Hepatocyte (in vitro differentiated cells): ENCODE data around the gene CCL16. TPM values are rescaled to one million over a fixed set of nuclear protein-coding genes. Genes with fewer than 3 reads are reported as not detected.
"Not testable (repeated sequence)": the region's sequence is repeated elsewhere in the genome, so short reads cannot be mapped to it uniquely, and the experiment has no call there.

ENCODE experiments used
- DNase-seq: peaks from one replicate; pipeline ENCODE4 v3.0.0-alpha.2; 2016; ENCODE audit warnings: low spot score
- H2AFZ ChIP-seq: fragments of 200-600 bp; sonication (generic); 2 replicates; pipeline ENCODE4 v1.6.0; 2016; ENCODE audit warnings: antibody characterized with exemption, mild to moderate bottlenecking
- H3K27ac ChIP-seq: fragments of 200-600 bp; sonication (generic); 2 replicates; pipeline ENCODE4 v1.5.1; 2016; ENCODE audit warnings: mild to moderate bottlenecking
- H3K27me3 ChIP-seq: fragments of 200-600 bp; sonication (generic); 2 replicates; pipeline ENCODE4 v1.6.1; 2016
- H3K36me3 ChIP-seq: fragments of 200-600 bp; sonication (generic); replicated peaks from 2 replicates; pipeline ENCODE4 v1.5.1; 2016; ENCODE audit warnings: low read depth; ENCODE audit not compliant: insufficient read depth
- H3K4me1 ChIP-seq: fragments of 200-600 bp; sonication (generic); 2 replicates; pipeline ENCODE4 v1.5.1; 2016; ENCODE audit warnings: mild to moderate bottlenecking, moderate library complexity; ENCODE audit not compliant: insufficient read depth
- H3K4me2 ChIP-seq: fragments of 200-600 bp; sonication (generic); 2 replicates; pipeline ENCODE4 v1.6.0; 2016
- H3K4me3 ChIP-seq: fragments of 200-600 bp; sonication (generic); 2 replicates; pipeline ENCODE4 v1.5.1; 2016; ENCODE audit warnings: mild to moderate bottlenecking
- H3K79me2 ChIP-seq: fragments of 200-600 bp; sonication (generic); 2 replicates; pipeline ENCODE4 v1.6.0; 2017; ENCODE audit warnings: mild to moderate bottlenecking
- H3K9me2 ChIP-seq: fragments of 200-600 bp; sonication (generic); replicated peaks from 2 replicates; pipeline ENCODE4 v1.6.0; 2017; ENCODE audit warnings: mild to moderate bottlenecking; ENCODE audit not compliant: insufficient read depth
- H3K9me3 ChIP-seq: fragments of 200-600 bp; sonication (generic); 2 replicates; pipeline ENCODE4 v1.5.1; 2016; ENCODE audit warnings: low read depth, mild to moderate bottlenecking
- H4K20me1 ChIP-seq: fragments of 200-600 bp; sonication (generic); 2 replicates; pipeline ENCODE4 v1.6.0; 2016; ENCODE audit warnings: mild to moderate bottlenecking; ENCODE audit not compliant: insufficient read depth, poor library complexity, severe bottlenecking
- CTCF ChIP-seq: fragments of 200-600 bp; sonication (generic); IDR thresholded peaks from 2 replicates; pipeline ENCODE4 v1.5.1; 2016; ENCODE audit warnings: antibody characterized with exemption, mild to moderate bottlenecking; ENCODE audit not compliant: poor library complexity
- EZH2 ChIP-seq: fragments of 200-600 bp; sonication (generic); IDR thresholded peaks from 2 replicates; pipeline ENCODE4 v1.6.1; 2016; ENCODE audit warnings: antibody characterized with exemption, mild to moderate bottlenecking, borderline replicate concordance
- EZH2phosphoT487 ChIP-seq: fragments of 200-600 bp; sonication (generic); IDR thresholded peaks from one replicate; pipeline ENCODE4 v1.6.1; 2018; ENCODE audit warnings: antibody characterized with exemption, mild to moderate bottlenecking, low read depth, moderate library complexity; ENCODE audit not compliant: unreplicated experiment, severe bottlenecking
- WGBS: methylation state at CpG from one replicate; pipeline ENCODE4 v1.1.6; 2016; ENCODE audit warnings: low lambda C conversion rate; ENCODE audit errors: missing lambda C conversion rate; 5-methylcytosine and 5-hydroxymethylcytosine counted together
- polyA plus RNA-seq: library from polyadenylated mRNA; unstranded; fragments of >200 nt; fragmentation: Nextera tagmentation; extraction: Ambion mirVana; gene quantifications from 2 replicates; pipeline ENCODE4 v1.2.1, GENCODE V29; 2016
- total RNA-seq: library from RNA; depleted of rRNA; stranded (reverse); fragments of >200 nt; gene quantifications from 2 replicates; pipeline ENCODE4 v1.2.3, GENCODE V29; 2014

The CCL16 gene
- total and polyA plus RNA-seq, 2 experiments from 2014 or later, result not detected

DNA sequence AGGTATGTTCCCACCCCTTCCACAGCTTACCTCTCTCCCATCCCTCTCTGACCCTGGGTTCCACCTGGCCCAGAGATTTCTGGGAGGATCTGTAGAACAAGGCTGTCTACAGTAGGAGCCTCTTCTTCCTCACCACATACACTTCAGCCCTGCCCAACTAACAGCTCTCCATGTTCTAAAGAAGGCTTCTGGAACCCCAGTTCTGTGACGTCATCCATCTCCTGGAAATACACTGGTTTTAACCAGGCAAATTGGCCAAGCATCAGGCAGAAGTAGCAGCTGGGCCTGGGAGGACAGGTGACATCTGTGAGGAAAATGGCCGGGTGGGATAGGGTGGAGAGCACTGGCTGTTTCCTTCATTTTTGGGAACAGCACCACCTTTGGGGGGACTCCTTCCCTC, 37.8 kb downstream of the CCL16 start, which contains the start of gene LYZL6:
Gene LYZL6 (minus strand): TSS at position 177 of the 400 bp plus-strand sequence. CDS start 4,357 bp downstream, outside the sequence.
- Histone ChIP-seq H3K36me3 (no peaks in the 10 kb centered on the region), H2AFZ (peak within 1 kb of the TSS; percentile 17), H3K27ac (peak within 1 kb of the TSS; percentile 48), H3K4me1 (peaks cover 13% of the 10 kb centered on the region), H3K4me3 (no peak within 1 kb of the TSS), H3K9me2 (no peaks in the 10 kb centered on the region), H3K79me2 (no peaks in the 10 kb centered on the region), H3K9me3 (no peaks in the 10 kb centered on the region), H4K20me1 (no peaks in the 10 kb centered on the region), H3K27me3 (no peaks in the 10 kb centered on the region), H3K4me2 (peak within 1 kb of the TSS; percentile 46)
- WGBS, result 94% methylated on average over 2 of the region's 2 CpGs
- TF ChIP-seq EZH2phosphoT487, result no peak
- TF ChIP-seq CTCF, result no peak
- TF ChIP-seq EZH2, result no peak
- no peak for DNase-seq

GRCh38 chr17:35942588-35943186, 38.6 kb downstream of the CCL16 start:
- peak; percentile 31 for DNase-seq
- no peaks in the 10 kb centered on the region for H3K9me3 ChIP-seq
- H3K4me1 ChIP-seq, result peaks cover 13% of the 10 kb centered on the region
- no peaks in the 10 kb centered on the region for H3K79me2 ChIP-seq
- H3K4me2 ChIP-seq, result peak overlapping the region; percentile 46
- H3K9me2 ChIP-seq, result no peaks in the 10 kb centered on the region
- no peaks in the 10 kb centered on the region for H3K27me3 ChIP-seq
- TF ChIP-seq EZH2 (no peak), EZH2phosphoT487 (no peak), CTCF (no peak)
- H3K27ac ChIP-seq, result peak overlapping the region; percentile 48
- no peaks in the 10 kb centered on the region for H3K36me3 ChIP-seq
- H4K20me1 ChIP-seq, result no peaks in the 10 kb centered on the region
- 50% methylated on average over 9 of the region's 9 CpGs for WGBS
- no peak overlapping the region for H3K4me3 ChIP-seq
- peak overlapping the region; percentile 17 for H2AFZ ChIP-seq

DNA sequence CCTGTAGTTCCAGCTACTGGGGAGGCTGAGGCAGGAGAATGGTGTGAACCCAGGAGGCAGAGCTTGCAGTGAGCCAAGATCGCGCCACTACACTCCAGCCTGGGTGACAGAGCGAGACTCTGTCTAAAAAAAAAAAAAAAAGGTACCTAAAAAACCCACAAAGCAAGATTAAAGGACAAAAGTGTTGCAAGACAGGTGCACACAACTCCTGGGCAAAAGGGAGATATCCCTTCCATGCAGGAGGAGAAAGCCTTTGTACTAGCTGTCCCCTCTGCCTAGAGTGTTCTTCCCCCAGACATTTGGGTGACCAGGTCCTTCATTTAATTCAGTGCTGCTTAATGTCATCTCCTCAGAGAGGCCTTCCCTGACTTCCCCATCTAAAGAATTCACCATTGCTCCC, 42.8 kb downstream of the CCL16 start:
- not testable (repeated sequence) for H3K27ac ChIP-seq, H3K36me3 ChIP-seq, H3K27me3 ChIP-seq, H3K79me2 ChIP-seq, H3K9me2 ChIP-seq, H4K20me1 ChIP-seq, DNase-seq, H2AFZ ChIP-seq, H3K4me2 ChIP-seq, H3K9me3 ChIP-seq, H3K4me3 ChIP-seq
- H3K4me1 ChIP-seq, result peaks cover 13% of the 10 kb centered on the region
- WGBS, result 100% methylated on average over 2 of the region's 3 CpGs

DNA sequence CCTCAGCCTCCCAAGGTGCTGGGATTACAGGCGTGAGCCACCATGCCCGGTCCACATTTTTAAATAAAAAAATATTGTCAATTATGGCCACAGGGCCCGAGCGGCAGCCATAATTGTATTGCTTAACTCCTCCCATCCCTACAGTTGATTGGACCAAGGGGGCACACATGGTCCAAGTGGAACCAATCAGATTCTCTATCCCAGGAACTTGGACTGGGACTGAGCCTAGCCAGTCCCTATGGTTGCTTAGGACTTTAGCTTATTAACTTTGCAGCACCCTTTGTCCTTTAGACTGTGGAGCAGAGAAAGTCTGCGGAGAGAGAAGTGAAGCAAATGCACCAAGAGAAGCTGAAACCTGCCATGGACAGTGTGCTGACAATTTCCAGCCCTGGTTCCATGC, 45.2 kb downstream of the CCL16 start:
- no peaks in the 10 kb centered on the region for H3K4me1 ChIP-seq
- H3K36me3 ChIP-seq, result no peaks in the 10 kb centered on the region
- DNase-seq, result no peak
- H3K27me3 ChIP-seq, result no peaks in the 10 kb centered on the region
- no peak overlapping the region for H3K4me2 ChIP-seq
- H3K79me2 ChIP-seq, result no peaks in the 10 kb centered on the region
- H3K27ac ChIP-seq, result no peak overlapping the region
- H3K9me2 ChIP-seq, result no peaks in the 10 kb centered on the region
- no peak overlapping the region for H3K4me3 ChIP-seq
- no peaks in the 10 kb centered on the region for H3K9me3 ChIP-seq
- TF ChIP-seq EZH2phosphoT487, result no peak
- TF ChIP-seq CTCF, result no peak
- TF ChIP-seq EZH2, result no peak
- WGBS, result 94% methylated on average over 5 of the region's 5 CpGs
- H2AFZ ChIP-seq, result no peak overlapping the region
- H4K20me1 ChIP-seq, result no peaks in the 10 kb centered on the region
